ENCODE results near the gene TACR1. TPM values are rescaled to one million over a fixed set of nuclear protein-coding genes. Genes with fewer than 3 reads are reported as not detected.
"Not testable (repeated sequence)": the region's sequence is repeated elsewhere in the genome, so short reads cannot be mapped to it uniquely, and the experiment has no call there.

Gene TACR1
- total RNA-seq, 1 donor from 2014 or later: 1.0 TPM

DNA sequence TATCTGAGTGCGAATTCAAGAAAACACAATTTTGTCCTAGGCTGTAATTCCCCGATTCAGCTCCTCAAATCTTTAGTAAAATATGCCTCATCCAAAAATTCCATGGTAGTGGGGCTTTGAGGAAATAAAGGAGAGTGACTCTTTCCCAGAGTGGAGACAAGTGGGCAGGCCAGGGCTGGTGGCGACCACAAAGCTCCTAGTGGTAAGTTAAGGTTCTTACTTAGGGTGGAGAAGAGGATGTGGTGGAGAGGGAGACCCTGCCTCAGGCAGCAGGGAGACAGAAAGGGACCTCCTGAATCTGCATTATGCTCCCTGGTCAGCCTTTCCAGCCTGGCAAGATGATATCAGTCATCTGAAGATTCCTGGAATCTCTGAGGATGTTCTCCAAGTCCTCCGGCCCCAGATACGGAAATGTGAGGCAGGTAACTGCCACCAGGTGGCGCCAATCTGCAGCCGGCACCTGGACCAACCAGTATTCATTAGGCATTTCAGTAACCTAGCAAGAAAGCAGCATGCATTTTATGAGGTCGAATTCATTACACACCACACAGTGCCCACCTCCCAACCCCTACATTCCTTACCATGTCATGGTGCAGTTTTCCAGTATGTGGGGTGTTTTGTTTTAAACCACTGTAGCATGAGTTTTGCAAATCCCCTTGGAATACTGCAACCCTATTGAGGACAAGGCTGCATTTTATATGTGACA, 134.5 kb downstream of the TACR1 start:
- no peaks in the 10 kb centered on the region for H3K9me3 Mint-ChIP-seq (ENCODE audit: unreplicated experiment)
- H3K4me1 Mint-ChIP-seq (ENCODE audit: unreplicated experiment): no peaks in the 10 kb centered on the region
- H3K27ac Mint-ChIP-seq (ENCODE audit: unreplicated experiment): no peak overlapping the region
- no peaks in the 10 kb centered on the region for H3K36me3 Mint-ChIP-seq (ENCODE audit: low read depth, unreplicated experiment)
- H3K27me3 Mint-ChIP-seq (ENCODE audit: unreplicated experiment): no peaks in the 10 kb centered on the region
- TF ChIP-seq, protein P1, sequence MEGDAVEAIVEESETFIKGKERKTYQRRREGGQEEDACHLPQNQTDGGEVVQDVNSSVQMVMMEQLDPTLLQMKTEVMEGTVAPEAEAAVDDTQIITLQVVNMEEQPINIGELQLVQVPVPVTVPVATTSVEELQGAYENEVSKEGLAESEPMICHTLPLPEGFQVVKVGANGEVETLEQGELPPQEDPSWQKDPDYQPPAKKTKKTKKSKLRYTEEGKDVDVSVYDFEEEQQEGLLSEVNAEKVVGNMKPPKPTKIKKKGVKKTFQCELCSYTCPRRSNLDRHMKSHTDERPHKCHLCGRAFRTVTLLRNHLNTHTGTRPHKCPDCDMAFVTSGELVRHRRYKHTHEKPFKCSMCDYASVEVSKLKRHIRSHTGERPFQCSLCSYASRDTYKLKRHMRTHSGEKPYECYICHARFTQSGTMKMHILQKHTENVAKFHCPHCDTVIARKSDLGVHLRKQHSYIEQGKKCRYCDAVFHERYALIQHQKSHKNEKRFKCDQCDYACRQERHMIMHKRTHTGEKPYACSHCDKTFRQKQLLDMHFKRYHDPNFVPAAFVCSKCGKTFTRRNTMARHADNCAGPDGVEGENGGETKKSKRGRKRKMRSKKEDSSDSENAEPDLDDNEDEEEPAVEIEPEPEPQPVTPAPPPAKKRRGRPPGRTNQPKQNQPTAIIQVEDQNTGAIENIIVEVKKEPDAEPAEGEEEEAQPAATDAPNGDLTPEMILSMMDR (IDR thresholded peaks at IDR 0.05; ENCODE audit: unreplicated experiment): peak; percentile 93
- peak; percentile 70 for DNase-seq (ENCODE audit: low spot score)
- H3K4me3 Mint-ChIP-seq (ENCODE audit: unreplicated experiment): no peak overlapping the region

- Mint-ChIP-seq H3K27ac (ENCODE audit: unreplicated experiment) (no peak overlapping the region), H3K4me1 (ENCODE audit: unreplicated experiment) (no peaks in the 10 kb centered on the region), H3K27me3 (ENCODE audit: unreplicated experiment) (no peaks in the 10 kb centered on the region), H3K36me3 (ENCODE audit: low read depth, unreplicated experiment) (no peaks in the 10 kb centered on the region), H3K9me3 (ENCODE audit: unreplicated experiment) (no peaks in the 10 kb centered on the region), H3K4me3 (ENCODE audit: unreplicated experiment) (no peak overlapping the region)
- DNase-seq (ENCODE audit: low spot score): no peak
- TF ChIP-seq, protein P1 (IDR thresholded peaks at IDR 0.05; ENCODE audit: unreplicated experiment): no peak
Measured at GRCh38 chr2:75063906-75064305, 135.4 kb downstream of the TACR1 start.

DNA sequence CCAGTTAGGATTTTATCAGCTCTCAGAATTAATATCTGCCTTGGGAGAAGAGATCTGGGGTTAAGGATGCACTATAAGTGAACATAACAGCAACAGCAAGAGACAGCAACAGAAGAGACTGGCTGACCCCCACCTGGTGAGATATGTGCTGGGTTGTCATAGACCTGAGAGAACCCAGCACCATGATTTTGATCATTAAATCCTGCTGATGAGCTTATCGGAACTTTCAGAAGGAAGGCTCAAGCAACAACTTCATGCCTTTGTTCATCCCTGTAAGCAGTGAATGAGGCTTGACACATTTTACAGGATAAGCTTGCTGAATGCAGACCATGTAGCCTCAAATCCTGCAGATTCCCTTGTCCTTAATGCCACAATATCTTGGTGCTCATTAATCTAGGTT, 140.9 kb downstream of the TACR1 start:
- no peak for DNase-seq (ENCODE audit: low spot score)
- peaks cover 4% of the 10 kb centered on the region for H3K4me1 Mint-ChIP-seq (ENCODE audit: unreplicated experiment)
- no peaks in the 10 kb centered on the region for H3K9me3 Mint-ChIP-seq (ENCODE audit: unreplicated experiment)
- no peaks in the 10 kb centered on the region for H3K36me3 Mint-ChIP-seq (ENCODE audit: low read depth, unreplicated experiment)
- H3K27ac Mint-ChIP-seq (ENCODE audit: unreplicated experiment): no peak overlapping the region
- TF ChIP-seq, protein P1 (IDR thresholded peaks at IDR 0.05; ENCODE audit: unreplicated experiment): no peak
- no peaks in the 10 kb centered on the region for H3K27me3 Mint-ChIP-seq (ENCODE audit: unreplicated experiment)
- no peak overlapping the region for H3K4me3 Mint-ChIP-seq (ENCODE audit: unreplicated experiment)

DNA sequence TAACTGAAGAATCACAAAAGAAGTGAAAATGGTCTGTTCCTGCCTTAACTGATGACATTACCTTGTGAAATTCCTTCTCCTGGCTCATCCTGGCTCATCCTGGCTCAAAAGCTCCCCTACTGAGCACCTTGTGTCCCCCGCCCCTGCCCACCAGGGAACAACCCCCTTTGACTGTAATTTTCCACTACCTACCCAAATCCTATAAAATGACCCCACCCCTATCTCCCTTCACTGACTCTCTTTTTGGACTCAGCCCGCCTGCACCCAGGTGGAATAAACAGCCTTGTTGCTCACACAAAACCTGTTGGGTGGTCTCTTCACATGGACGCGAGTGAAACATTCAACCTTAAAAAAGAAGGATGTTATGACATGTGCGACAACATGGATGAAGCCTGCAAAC, 142.2 kb downstream of the TACR1 start:
- H3K27ac Mint-ChIP-seq (ENCODE audit: unreplicated experiment); H3K9me3 Mint-ChIP-seq (ENCODE audit: unreplicated experiment); H3K27me3 Mint-ChIP-seq (ENCODE audit: unreplicated experiment); H3K4me3 Mint-ChIP-seq (ENCODE audit: unreplicated experiment); H3K4me1 Mint-ChIP-seq (ENCODE audit: unreplicated experiment); H3K36me3 Mint-ChIP-seq (ENCODE audit: low read depth, unreplicated experiment); DNase-seq (ENCODE audit: low spot score): not testable (repeated sequence)

DNA sequence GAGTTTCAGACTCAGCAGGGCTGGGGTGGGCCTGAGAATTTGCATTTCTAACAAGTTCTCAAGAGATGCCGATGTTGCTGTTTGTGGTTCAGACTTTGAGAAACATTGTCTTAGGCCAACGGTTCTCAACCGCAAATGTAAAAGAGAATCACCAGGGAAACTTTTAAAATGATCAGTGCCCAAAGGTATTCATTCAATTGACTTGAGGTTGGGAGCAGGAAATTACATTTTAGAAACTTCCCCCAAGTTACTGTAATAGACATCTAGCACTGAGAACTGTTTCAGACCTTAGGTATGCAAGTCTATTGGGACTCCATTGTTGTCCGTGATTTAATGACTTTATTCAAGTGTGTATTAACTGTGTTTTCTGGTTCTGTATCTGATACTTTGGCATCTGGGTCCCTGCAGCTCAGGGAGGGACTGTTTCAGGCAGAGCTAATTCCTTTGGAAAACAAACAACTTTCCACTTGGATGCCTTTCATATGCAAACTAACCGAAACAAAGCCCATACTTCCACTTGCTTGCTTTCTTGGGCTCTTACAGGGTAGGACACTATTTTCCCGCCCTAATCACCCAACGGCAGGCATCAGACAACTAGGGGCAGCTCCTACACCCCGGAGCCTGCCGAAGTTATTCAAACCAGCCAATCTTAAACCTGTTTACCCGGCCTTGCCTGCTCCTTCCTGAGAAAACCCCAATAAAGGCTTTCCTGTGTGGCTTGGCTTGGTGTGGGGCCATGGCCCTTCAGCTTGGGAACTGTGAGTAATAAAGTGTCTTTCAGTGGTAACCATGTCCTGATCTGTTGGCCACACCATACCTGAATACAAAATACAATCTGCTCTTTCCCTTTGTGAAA, 143.3 kb downstream of the TACR1 start:
- Mint-ChIP-seq H3K4me3 (ENCODE audit: unreplicated experiment) (no peak overlapping the region), H3K36me3 (ENCODE audit: low read depth, unreplicated experiment) (no peaks in the 10 kb centered on the region), H3K27me3 (ENCODE audit: unreplicated experiment) (peaks cover 4% of the 10 kb centered on the region), H3K9me3 (ENCODE audit: unreplicated experiment) (no peaks in the 10 kb centered on the region), H3K4me1 (ENCODE audit: unreplicated experiment) (peaks cover 4% of the 10 kb centered on the region), H3K27ac (ENCODE audit: unreplicated experiment) (no peak overlapping the region)
- DNase-seq (ENCODE audit: low spot score): no peak
- TF ChIP-seq, protein P1 (IDR thresholded peaks at IDR 0.05; ENCODE audit: unreplicated experiment): no peak
